H7 (cell line): ENCODE results near the gene ENO2. TPM values are rescaled to one million over a fixed set of nuclear protein-coding genes. Genes with fewer than 3 reads are reported as not detected.
"Not testable (repeated sequence)": the region's sequence is repeated elsewhere in the genome, so short reads cannot be mapped to it uniquely, and the experiment has no call there.

Experiments
- DNase-seq: peaks from one replicate; pipeline ENCODE4 v3.0.0; 2012
- H3K27me3 ChIP-seq: 2 replicates; pipeline ENCODE4 v1.6.0; 2011; ENCODE audit warnings: mild to moderate bottlenecking, low read length; ENCODE audit not compliant: control insufficient read depth, insufficient read depth
- H3K36me3 ChIP-seq: replicated peaks from 2 replicates; pipeline ENCODE4 v1.5.1; 2011; ENCODE audit warnings: low read length; ENCODE audit not compliant: control insufficient read depth, insufficient read depth
- H3K4me3 ChIP-seq: 2 replicates; pipeline ENCODE4 v1.5.1; 2011; ENCODE audit warnings: low read depth, mild to moderate bottlenecking, control low read depth, low read length, moderate library complexity; ENCODE audit not compliant: insufficient read depth
- total RNA-seq: library from RNA; depleted of rRNA; stranded (reverse); fragments of >200 nt; shearing (Covaris generic); gene quantifications from 2 replicates; pipeline ENCODE4 v1.2.3, GENCODE V29; 2014

Gene ENO2
- total RNA-seq, 1 experiment from 2014 or later, result 47.4 TPM

DNA sequence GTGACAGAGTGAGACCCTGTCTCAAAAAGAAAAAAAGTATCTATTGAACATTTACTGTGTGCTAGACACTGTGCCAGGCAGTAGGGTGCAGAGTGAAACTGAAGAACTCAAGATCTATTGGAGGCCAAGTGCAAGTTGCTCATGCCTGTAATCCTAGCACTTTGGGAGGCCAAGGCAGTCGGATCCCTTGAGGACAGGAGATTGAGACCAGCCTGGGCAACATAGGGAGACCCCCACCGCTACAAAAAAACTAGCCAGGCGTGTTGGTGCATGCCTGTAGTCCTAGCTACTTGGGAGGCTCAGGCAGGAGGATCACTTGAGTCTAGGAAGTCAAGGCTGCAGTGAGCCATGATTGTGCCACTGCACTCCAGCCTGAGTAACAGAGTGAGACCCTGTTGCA is 21.7 kb upstream of the ENO2 start:
- not testable (repeated sequence) for DNase-seq, H3K36me3 ChIP-seq, H3K4me3 ChIP-seq, H3K27me3 ChIP-seq

DNA sequence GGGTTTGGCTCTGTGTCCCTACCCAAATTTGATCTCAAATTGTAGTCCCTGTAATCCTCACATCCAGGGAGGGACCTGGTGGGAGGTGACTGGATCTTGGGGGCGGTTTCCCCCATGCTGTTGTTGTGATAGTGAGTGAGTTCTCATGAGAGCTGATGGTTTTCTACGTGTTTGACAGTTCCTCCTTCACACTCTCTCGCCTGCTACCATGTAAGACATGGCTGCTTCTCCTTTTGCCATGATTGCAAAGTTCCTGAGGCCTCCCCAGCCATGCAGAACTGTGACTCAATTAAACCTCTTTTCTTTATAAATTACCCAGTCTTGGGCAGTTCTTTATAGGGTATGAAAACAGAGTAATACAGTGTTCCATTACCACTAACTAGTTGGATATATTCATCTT is 20.1 kb upstream of the ENO2 start:
- Histone ChIP-seq H3K36me3 (no peaks in the 10 kb centered on the region), H3K4me3 (no peak overlapping the region), H3K27me3 (no peaks in the 10 kb centered on the region)
- no peak for DNase-seq

DNA sequence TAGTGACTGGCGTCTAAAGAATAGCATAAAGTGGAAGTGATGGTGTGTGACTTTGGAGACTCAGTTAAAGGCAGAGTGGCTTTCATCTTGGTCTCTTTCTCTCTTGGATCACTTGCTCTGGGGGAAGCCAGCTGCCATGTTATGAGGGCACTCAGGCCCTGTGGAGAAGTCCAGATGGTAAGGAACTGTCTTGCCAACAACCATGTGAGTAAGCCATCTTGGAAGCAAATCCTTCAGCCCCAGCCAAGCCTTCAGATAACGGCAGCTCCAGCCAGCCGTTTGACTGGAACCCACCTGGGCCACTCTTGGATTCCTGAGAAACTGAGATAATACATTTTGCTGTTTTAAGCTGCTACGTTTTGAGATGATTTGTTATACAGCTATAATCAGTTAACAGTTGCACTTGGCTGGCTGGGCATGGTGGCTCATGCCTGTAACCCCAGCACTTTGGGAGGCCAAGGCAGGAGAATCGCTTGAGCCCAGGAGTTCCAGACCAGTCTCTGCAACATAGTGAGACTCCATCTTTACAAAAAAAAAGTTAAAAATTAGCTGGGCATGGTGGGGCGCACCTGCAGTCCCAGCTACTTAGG is 17.4 kb upstream of the ENO2 start:
- no peak for DNase-seq
- Histone ChIP-seq H3K36me3 (no peaks in the 10 kb centered on the region), H3K27me3 (no peaks in the 10 kb centered on the region), H3K4me3 (no peak overlapping the region)

GRCh38 chr12:6899427-6899826 is 15.0 kb upstream of the ENO2 start:
- Histone ChIP-seq H3K4me3 (no peak overlapping the region), H3K36me3 (no peaks in the 10 kb centered on the region), H3K27me3 (no peaks in the 10 kb centered on the region)
- no peak for DNase-seq

DNA sequence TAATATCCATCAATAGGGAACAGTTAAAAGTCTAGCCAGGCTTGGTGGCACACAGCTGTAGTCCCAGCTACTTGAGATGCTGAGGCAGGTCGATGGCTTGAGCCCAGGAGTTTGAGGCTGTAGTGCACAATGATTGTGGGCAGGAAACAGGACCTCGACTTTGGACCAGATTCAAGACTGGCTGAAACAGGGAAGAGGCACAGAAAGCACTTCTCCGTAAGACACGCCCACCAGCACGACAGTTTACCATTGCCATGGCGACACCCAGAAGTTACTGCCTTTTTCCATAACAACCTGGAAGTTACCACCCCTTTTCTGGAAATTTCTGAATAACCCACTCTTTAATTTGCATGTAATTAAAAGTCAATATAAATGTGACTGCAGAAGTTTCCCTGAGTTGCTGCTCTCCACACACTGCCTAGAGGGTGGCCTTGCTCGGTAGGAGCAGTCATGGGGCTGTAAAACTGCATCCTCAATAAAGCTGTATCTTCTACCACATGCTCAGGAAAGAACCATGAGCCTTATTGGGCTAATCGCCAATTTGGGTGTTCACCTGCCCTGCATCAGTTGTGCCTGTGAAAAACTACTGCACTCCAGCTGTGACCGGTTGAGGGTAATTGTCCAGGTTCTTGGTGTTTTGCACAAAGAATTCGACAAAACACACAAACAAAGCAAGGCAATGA is 14.4 kb upstream of the ENO2 start:
- no peak for DNase-seq
- Histone ChIP-seq H3K4me3 (no peak overlapping the region), H3K36me3 (no peaks in the 10 kb centered on the region), H3K27me3 (no peaks in the 10 kb centered on the region)

DNA sequence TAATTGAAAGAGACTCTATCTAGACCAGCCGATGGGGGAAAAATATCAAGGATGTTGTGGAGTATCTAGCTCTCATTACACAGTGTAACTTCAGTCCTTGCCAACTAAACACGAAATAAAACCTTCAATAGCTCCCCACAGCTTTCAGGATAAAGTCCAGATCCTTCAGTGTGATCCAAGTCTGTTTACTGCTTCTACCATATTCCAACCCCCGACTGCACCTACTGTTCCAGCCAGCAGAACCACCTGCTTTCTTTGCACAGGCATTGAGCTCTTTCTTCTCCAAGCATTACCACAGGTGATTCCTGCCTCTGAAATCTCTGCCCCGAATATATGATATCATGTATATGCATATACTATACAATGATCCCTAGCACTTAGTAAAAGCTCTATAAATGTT is 11.9 kb upstream of the ENO2 start:
- DNase-seq, result no peak
- Histone ChIP-seq H3K36me3 (no peaks in the 10 kb centered on the region), H3K27me3 (peaks cover 6% of the 10 kb centered on the region; the same call in 1 of the 2 replicates), H3K4me3 (no peak overlapping the region)

GRCh38 chr12:6903722-6904121 is 10.7 kb upstream of the ENO2 start:
- H3K36me3 ChIP-seq, result no peaks in the 10 kb centered on the region
- no peak overlapping the region for H3K4me3 ChIP-seq
- H3K27me3 ChIP-seq, result peaks cover 6% of the 10 kb centered on the region; the same call in 1 of the 2 replicates
- DNase-seq, result no peak

DNA sequence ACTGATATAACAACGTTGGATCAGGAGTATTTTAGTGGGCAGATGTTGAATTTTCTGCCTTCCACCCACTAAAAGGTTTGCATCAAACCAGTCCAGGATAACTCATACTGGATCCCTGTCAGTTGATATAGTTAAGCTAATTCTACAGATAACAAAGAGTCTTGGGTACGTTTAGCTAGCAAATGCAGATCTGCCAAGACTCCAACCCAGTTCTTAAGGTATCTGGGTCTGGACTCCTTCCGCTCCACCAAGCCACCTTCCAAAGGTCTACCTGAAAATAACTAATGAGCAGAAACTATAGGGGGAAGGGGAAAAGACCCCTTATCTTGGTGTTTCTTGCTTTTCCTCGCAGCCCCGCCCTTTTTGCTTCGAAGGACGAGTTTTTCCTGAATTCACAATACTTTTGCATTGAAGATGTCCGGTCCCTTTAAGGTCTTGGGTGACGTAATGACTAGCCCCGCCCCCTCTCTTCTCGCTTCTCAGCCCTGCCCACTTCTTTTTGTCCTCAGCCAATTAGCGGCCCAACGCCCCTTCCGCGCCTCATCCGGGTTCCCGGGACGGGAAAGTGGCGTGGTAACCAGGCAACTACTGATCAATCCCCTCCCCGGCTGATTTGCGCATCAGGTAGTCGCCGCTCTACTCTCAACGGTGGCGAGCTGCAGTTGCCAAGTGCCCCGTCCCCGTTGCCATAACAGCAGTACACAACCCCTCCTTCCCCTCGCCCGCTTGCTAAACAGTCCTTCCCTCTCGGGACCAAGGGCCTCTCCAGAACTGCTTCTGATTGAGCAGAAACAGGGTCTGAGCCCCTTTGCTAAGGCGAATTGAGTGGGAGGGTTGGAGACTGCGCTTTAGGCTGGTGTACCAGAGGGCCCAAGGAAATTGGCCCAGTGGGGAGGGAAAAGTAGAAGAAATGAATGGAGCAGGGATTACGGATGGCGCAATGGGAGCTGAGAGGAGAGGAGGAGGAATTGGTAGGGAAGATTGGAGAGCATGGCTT is 9.8 kb upstream of the ENO2 start, which contains the start of gene LRRC23:
TSS of gene LRRC23 (plus strand) at position 543 of the 997 bp plus-strand sequence. CDS start 812 bp downstream, outside the sequence.
- peak; percentile 82 for DNase-seq
- no peaks in the 10 kb centered on the region for H3K36me3 ChIP-seq
- peaks cover 6% of the 10 kb centered on the region; the same call in 1 of the 2 replicates for H3K27me3 ChIP-seq
- peak within 1 kb of the TSS; percentile 40 for H3K4me3 ChIP-seq

DNA sequence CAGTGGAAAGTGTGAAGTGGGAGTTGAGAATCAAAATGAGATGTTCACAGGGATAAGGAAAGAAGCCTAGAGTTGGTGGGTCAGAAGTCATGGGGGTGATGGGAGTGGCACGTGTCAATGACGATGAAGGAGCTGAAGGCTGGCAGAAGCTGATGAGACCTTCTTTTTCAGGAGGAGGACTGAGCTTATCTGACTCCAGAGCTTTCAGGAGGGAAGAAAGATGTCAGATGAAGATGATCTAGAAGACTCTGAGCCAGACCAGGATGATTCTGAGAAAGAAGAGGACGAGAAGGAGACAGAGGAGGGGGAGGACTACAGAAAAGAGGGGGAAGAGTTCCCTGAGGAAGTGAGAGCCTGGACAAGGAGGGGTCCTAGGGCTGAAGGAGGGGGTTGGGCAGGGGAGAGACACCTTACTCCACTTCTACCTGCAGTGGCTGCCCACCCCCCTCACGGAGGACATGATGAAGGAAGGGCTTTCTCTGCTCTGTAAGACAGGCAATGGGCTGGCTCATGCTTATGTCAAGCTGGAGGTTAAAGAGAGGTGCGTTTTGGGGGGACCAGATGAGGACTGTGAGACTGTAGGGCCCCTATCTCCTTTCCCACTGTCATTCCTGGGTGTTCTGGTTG is 8.9 kb upstream of the ENO2 start:
- DNase-seq, result no peak
- Histone ChIP-seq H3K36me3 (no peaks in the 10 kb centered on the region), H3K4me3 (peak overlapping the region; percentile 40; the same call in 1 of the 2 replicates), H3K27me3 (peaks cover 6% of the 10 kb centered on the region; the same call in 1 of the 2 replicates)

- not testable (repeated sequence) for H3K27me3 ChIP-seq, H3K4me3 ChIP-seq, DNase-seq, H3K36me3 ChIP-seq
Observed at GRCh38 chr12:6908141-6908540, 6.2 kb upstream of the ENO2 start.

GRCh38 chr12:6909421-6910145 is 4.8 kb upstream of the ENO2 start:
- no peak for DNase-seq
- H3K4me3 ChIP-seq, result no peak overlapping the region
- H3K36me3 ChIP-seq, result no peaks in the 10 kb centered on the region
- peaks cover 13% of the 10 kb centered on the region for H3K27me3 ChIP-seq

DNA sequence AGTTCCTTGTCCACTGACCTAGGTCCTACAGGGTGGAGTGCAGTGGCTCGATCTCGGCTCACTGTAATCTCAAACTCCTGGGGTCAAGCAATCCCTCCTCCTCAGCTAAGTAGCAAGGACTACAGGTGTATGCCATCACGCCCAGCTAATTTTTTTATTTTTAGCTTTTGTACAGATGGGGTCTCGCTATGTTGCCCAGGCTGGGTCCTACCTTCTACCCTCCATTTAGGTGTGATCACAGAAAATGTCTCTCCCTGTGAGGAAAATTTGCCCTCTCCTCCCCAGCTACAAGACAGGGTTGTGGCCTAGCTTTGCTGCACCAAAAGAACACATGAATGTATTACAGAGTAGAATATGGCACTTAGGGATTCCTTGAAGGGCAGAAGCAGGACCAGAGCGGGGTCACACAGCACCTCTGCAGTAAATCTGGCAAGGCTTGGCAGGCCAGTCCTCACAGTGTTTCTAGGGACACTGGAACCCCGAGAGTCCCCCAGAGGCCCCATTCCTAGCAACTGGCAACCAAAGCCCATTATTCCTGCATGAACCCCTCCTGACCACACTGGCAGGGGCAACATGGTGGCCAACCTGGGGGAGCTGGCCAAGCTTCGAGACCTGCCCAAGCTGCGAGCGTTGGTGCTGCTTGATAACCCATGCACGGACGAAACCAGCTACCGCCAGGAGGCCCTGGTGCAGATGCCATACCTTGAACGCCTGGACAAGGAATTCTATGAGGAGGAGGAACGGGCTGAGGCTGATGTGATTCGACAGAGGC is 2.0 kb upstream of the ENO2 start:
- peaks cover 10% of the 10 kb centered on the region for H3K36me3 ChIP-seq
- H3K4me3 ChIP-seq, result no peak overlapping the region
- H3K27me3 ChIP-seq, result peaks cover 10% of the 10 kb centered on the region
- DNase-seq, result no peak
